Testis (tissue), 2 donors: Measurements from ENCODE around the gene DNAJC6.

Experiments
- CTCF ChIP-seq, 3 experiments: fragments of 450-650 bp in 2 of 3; fragments of 200-600 bp in 1 of 3; sonication (generic) in 1 of 3; IDR thresholded peaks; one replicate each; pipeline ENCODE4 v1.5.1; 2016 to 2019; ENCODE audit warnings: antibody characterized with exemption in 3 of 3, mild to moderate bottlenecking in 2 of 3, moderate library complexity in 1 of 3
- POLR2A ChIP-seq: fragments of 450-650 bp; IDR thresholded peaks from one replicate; pipeline ENCODE4 v1.6.1; 2017; ENCODE audit warnings: antibody characterized with exemption, mild to moderate bottlenecking, moderate library complexity

- no peak for TF ChIP-seq CTCF (IDR thresholded peaks at IDR 0.05)
- no peak for TF ChIP-seq POLR2A
These were observed 123.6 kb downstream of the DNAJC6 start for GRCh38 chr1:65432918-65433317.
